ENCODE results near the gene FRAS1. TPM values are rescaled to one million over a fixed set of nuclear protein-coding genes. Genes with fewer than 3 reads are reported as not detected.

The FRAS1 gene
- total RNA-seq, 1 experiment from 2014 or later, result 13.1 TPM

GRCh38 chr4:78529569-78530209 is 472.6 kb downstream of the FRAS1 start:
- CTCF ChIA-PET, result interaction anchor here (0.6 kb wide), 1 partner anchor 470 kb away, joined by 3 read pairs; no protein-coding TSS in a partner anchor
- Histone ChIP-seq H3K27ac (peak overlapping the region; percentile 62), H3K9me2 (ENCODE audit: insufficient read depth) (no peaks in the 10 kb centered on the region), H2AFZ (no peak overlapping the region), H4K20me1 (ENCODE audit: insufficient read depth) (no peaks in the 10 kb centered on the region), H3F3A (ENCODE audit: insufficient read depth, low read depth) (peaks cover 12% of the 10 kb centered on the region; the same call in 1 of the 2 replicates), H3K4me3 (no peak overlapping the region), H3K9me3 (ENCODE audit: insufficient read depth, low read depth) (0 out of 2 replicates have a peak, but pooled peaks cover 2% of the 10 kb centered on the region), H3K36me3 (ENCODE audit: low read depth) (no peaks in the 10 kb centered on the region), H3K4me1 (replicated peaks; ENCODE audit: insufficient read depth) (peaks cover 37% of the 10 kb centered on the region), H3K4me2 (0 out of 2 replicates have a peak overlapping the region, but pooled peaks have one; percentile 14), H3K27me3 (ENCODE audit: insufficient read depth, low read depth) (no peaks in the 10 kb centered on the region), H3K79me2 (ENCODE audit: low read depth) (no peaks in the 10 kb centered on the region)
- TF ChIP-seq EZH2 (IDR thresholded peaks at IDR 0.05; ENCODE audit: low read depth), result no peak
- TF ChIP-seq, protein P1, sequence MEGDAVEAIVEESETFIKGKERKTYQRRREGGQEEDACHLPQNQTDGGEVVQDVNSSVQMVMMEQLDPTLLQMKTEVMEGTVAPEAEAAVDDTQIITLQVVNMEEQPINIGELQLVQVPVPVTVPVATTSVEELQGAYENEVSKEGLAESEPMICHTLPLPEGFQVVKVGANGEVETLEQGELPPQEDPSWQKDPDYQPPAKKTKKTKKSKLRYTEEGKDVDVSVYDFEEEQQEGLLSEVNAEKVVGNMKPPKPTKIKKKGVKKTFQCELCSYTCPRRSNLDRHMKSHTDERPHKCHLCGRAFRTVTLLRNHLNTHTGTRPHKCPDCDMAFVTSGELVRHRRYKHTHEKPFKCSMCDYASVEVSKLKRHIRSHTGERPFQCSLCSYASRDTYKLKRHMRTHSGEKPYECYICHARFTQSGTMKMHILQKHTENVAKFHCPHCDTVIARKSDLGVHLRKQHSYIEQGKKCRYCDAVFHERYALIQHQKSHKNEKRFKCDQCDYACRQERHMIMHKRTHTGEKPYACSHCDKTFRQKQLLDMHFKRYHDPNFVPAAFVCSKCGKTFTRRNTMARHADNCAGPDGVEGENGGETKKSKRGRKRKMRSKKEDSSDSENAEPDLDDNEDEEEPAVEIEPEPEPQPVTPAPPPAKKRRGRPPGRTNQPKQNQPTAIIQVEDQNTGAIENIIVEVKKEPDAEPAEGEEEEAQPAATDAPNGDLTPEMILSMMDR (conservative IDR thresholded peaks at IDR 0.05), result no peak
- intact Hi-C loops (cut with micrococcal nuclease; ENCODE audit: unreplicated experiment), result loop anchor here (5.0 kb wide), 1 partner anchor 38 kb away; no protein-coding TSS in a partner anchor
- peak in 1 of 2 experiments; percentile 80 for DNase-seq
- POLR2A ChIA-PET (ENCODE audit: unreplicated experiment), result interaction anchor here (0.6 kb wide), 1 partner anchor 236 kb away, joined by 3 read pairs; no protein-coding TSS in a partner anchor
- no TSS peak for BruUV-seq (replicated peaks)

DNA sequence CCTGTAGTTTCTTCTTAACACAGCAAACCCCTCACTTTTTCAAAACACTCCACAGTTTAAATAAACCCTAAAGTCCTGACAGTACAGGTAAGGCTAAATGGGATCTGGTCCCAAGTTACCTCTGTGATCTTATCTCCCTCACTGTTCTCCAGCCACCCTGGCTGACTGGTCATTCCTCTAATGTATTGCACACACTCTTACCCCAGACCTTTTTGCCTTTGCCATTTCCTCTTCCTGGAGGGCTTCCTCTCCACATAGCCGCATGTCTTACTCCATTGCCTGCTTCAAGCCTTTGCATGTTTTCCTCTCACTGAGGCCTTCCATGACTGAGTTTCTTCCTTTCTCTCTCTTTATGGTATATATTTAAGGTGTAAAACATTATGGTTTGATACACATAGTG is 474.9 kb downstream of the FRAS1 start:
- no peak overlapping the region for H2AFZ ChIP-seq
- H4K20me1 ChIP-seq (ENCODE audit: insufficient read depth), result no peaks in the 10 kb centered on the region
- H3K27ac ChIP-seq, result 0 out of 2 replicates have a peak overlapping the region, but pooled peaks have one; percentile 16
- ChIA-PET POLR2A (ENCODE audit: unreplicated experiment) (no interaction called here), CTCF (interaction anchor here (0.6 kb wide), 1 partner anchor 212 kb away, joined by 3 read pairs; no protein-coding TSS in a partner anchor)
- no peaks in the 10 kb centered on the region for H3K79me2 ChIP-seq (ENCODE audit: low read depth)
- H3K4me3 ChIP-seq, result no peak overlapping the region
- 0 out of 2 replicates have a peak, but pooled peaks cover 2% of the 10 kb centered on the region for H3K9me3 ChIP-seq (ENCODE audit: insufficient read depth, low read depth)
- TF ChIP-seq, protein P1 (conservative IDR thresholded peaks at IDR 0.05), result no peak
- intact Hi-C loops (cut with micrococcal nuclease; ENCODE audit: unreplicated experiment), result loop anchor here (5.0 kb wide), 1 partner anchor 35 kb away; no protein-coding TSS in a partner anchor
- H3K27me3 ChIP-seq (ENCODE audit: insufficient read depth, low read depth), result no peaks in the 10 kb centered on the region
- no TSS peak for BruUV-seq (replicated peaks)
- peak in 1 of 2 experiments; percentile 66 for DNase-seq
- H3K4me1 ChIP-seq (replicated peaks; ENCODE audit: insufficient read depth), result peaks cover 48% of the 10 kb centered on the region
- H3K9me2 ChIP-seq (ENCODE audit: insufficient read depth), result no peaks in the 10 kb centered on the region
- no peaks in the 10 kb centered on the region for H3K36me3 ChIP-seq (ENCODE audit: low read depth)
- no peak overlapping the region for H3K4me2 ChIP-seq
- peaks cover 22% of the 10 kb centered on the region for H3F3A ChIP-seq (ENCODE audit: insufficient read depth, low read depth)

DNA sequence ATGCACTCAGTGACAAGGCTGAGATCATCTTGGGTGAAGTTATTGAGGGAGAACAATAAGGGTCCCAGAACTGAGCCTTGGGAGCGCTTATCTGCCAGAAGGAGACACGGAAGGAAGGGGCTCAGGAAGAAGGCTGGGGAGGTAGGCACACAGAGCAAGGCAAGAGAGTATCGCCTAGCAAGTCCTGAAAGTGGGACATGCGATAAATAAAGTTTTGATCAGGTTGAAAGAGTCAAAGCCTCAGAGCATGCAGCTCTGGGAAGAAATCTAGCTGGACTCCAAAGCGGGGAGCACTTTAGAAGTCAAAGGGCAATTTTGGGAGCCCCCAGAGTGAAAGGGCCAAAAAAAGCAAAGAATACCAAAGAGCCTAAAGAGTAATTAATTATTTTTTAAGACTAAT is 476.7 kb downstream of the FRAS1 start:
- no peaks in the 10 kb centered on the region for H3K27me3 ChIP-seq (ENCODE audit: insufficient read depth, low read depth)
- no peaks in the 10 kb centered on the region for H3K36me3 ChIP-seq (ENCODE audit: low read depth)
- no peaks in the 10 kb centered on the region for H3K79me2 ChIP-seq (ENCODE audit: low read depth)
- peak overlapping the region; percentile 50 for H3K4me2 ChIP-seq
- POLR2A ChIA-PET (ENCODE audit: unreplicated experiment), result interaction anchor here (0.6 to 0.9 kb wide), 7 partner anchors 10 to 475 kb away, joined by 4 to 21 read pairs (median 6); partner anchors contain the start of gene ANXA3
- no peaks in the 10 kb centered on the region for H3K9me3 ChIP-seq (ENCODE audit: insufficient read depth, low read depth)
- H3F3A ChIP-seq (ENCODE audit: insufficient read depth, low read depth), result peaks cover 22% of the 10 kb centered on the region
- peak overlapping the region; percentile 91 for H3K27ac ChIP-seq
- no peak for DNase-seq
- H2AFZ ChIP-seq, result no peak overlapping the region
- intact Hi-C loops (cut with micrococcal nuclease; ENCODE audit: unreplicated experiment), result loop anchor here (5.0 kb wide), 1 partner anchor 33 kb away; no protein-coding TSS in a partner anchor
- TF ChIP-seq, protein P1 (conservative IDR thresholded peaks at IDR 0.05), result no peak
- TF ChIP-seq EZH2 (IDR thresholded peaks at IDR 0.05; ENCODE audit: low read depth), result no peak
- no peaks in the 10 kb centered on the region for H4K20me1 ChIP-seq (ENCODE audit: insufficient read depth)
- TSS peak; percentile 83 for BruUV-seq (replicated peaks)
- no peak overlapping the region for H3K4me3 ChIP-seq
- no peaks in the 10 kb centered on the region for H3K9me2 ChIP-seq (ENCODE audit: insufficient read depth)
- CTCF ChIA-PET, result interaction anchor here (0.7 kb wide), 1 partner anchor 16 kb away, joined by 3 read pairs; no protein-coding TSS in a partner anchor
- peaks cover 48% of the 10 kb centered on the region for H3K4me1 ChIP-seq (replicated peaks; ENCODE audit: insufficient read depth)
